GM12878 (cell line): ENCODE data around the gene EEFSEC.

Experiments
- BHLHE40 ChIP-seq, 2 experiments: fragments of 450-650 bp in 1 of 2; IDR thresholded peaks; 2 replicates each; pipeline ENCODE4 v1.6.1; 2011 to 2017; ENCODE audit warnings: low read depth in 2 of 2, borderline replicate concordance in 1 of 2, improper control_type of control experiment in 1 of 2, low read length in 1 of 2, mild to moderate bottlenecking in 1 of 2
- EP300 ChIP-seq, 2 experiments: fragments of 150-350 bp in 1 of 2; IDR thresholded peaks; 2 replicates each; pipeline ENCODE4 v1.6.1; 2011 to 2012; ENCODE audit warnings: low read depth in 2 of 2, low read length in 2 of 2, borderline replicate concordance in 1 of 2, improper control_type of control experiment in 1 of 2, inconsistent platforms in 1 of 2; ENCODE audit not compliant: control insufficient read depth in 1 of 2
- JUND ChIP-seq: IDR thresholded peaks from 2 replicates; pipeline ENCODE4 v1.6.1; 2012; ENCODE audit warnings: low read depth, mild to moderate bottlenecking, low read length, improper control_type of control experiment, moderate library complexity
- MYC ChIP-seq: IDR thresholded peaks from 2 replicates; pipeline ENCODE4 v1.6.1; 2011; ENCODE audit warnings: mild to moderate bottlenecking, low read length, moderate library complexity, inconsistent platforms; ENCODE audit not compliant: insufficient read depth, insufficient replicate concordance, insufficient read length, severe bottlenecking
- POLR2A ChIP-seq: IDR thresholded peaks from 2 replicates; pipeline ENCODE4 v1.6.1; 2011; ENCODE audit warnings: low read depth, mild to moderate bottlenecking, low read length
- POLR2AphosphoS5 ChIP-seq: IDR thresholded peaks from 2 replicates; pipeline ENCODE4 v1.6.1; 2011; ENCODE audit warnings: mild to moderate bottlenecking, low read length, inconsistent platforms
- SMARCA5 ChIP-seq: fragments of 450-650 bp; IDR thresholded peaks from 2 replicates; pipeline ENCODE4 v1.6.1; 2017; ENCODE audit warnings: mild to moderate bottlenecking
- SREBF2 ChIP-seq: IDR thresholded peaks from 2 replicates; pipeline ENCODE4 v1.6.1; 2012; ENCODE audit warnings: mild to moderate bottlenecking, low read length
- SRF ChIP-seq, 2 experiments: IDR thresholded peaks; 2 replicates each; pipeline ENCODE4 v1.6.1; 2011; ENCODE audit warnings: low read depth in 2 of 2, low read length in 2 of 2, mild to moderate bottlenecking in 1 of 2, moderate library complexity in 1 of 2
- YY1 ChIP-seq: IDR thresholded peaks from 2 replicates; pipeline ENCODE4 v1.6.1; 2011; ENCODE audit warnings: low read depth, mild to moderate bottlenecking, low read length
- ZSCAN29 ChIP-seq: fragments of 450-650 bp; IDR thresholded peaks from 2 replicates; pipeline ENCODE4 v1.6.1; 2017; ENCODE audit warnings: mild to moderate bottlenecking, moderate library complexity
- TF ChIP-seq, protein P1 (sequence below), 3 experiments: IDR thresholded peaks in 2 of 3; conservative IDR thresholded peaks in 1 of 3; 2 replicates each; pipeline ENCODE4 v1.5.1; 2011; ENCODE audit warnings: low read depth in 3 of 3, low read length in 3 of 3, mild to moderate bottlenecking in 3 of 3, control low read depth in 2 of 3, moderate library complexity in 2 of 3, inconsistent platforms in 1 of 3, mixed read lengths in 1 of 3; ENCODE audit not compliant: control insufficient read depth in 2 of 3, insufficient read depth in 1 of 3; ENCODE audit errors: extremely low read depth in 1 of 3
- TF ChIP-seq, protein P2 (sequence below): fragments of 450-650 bp; IDR thresholded peaks from 2 replicates; pipeline ENCODE4 v1.6.1; 2017; ENCODE audit warnings: mild to moderate bottlenecking, moderate library complexity
- TF ChIP-seq, protein P3 (sequence below): IDR thresholded peaks from 2 replicates; pipeline ENCODE4 v1.6.1; 2012; ENCODE audit warnings: improper control_type of control experiment, low read depth, low read length; ENCODE audit not compliant: insufficient replicate concordance

- no peak for TF ChIP-seq EP300 (IDR thresholded peaks at IDR 0.05; ENCODE audit: borderline replicate concordance in 1 of 2, control insufficient read depth in 1 of 2, low read depth in 2 of 2, low read length in 2 of 2)
- TF ChIP-seq, protein P1, sequence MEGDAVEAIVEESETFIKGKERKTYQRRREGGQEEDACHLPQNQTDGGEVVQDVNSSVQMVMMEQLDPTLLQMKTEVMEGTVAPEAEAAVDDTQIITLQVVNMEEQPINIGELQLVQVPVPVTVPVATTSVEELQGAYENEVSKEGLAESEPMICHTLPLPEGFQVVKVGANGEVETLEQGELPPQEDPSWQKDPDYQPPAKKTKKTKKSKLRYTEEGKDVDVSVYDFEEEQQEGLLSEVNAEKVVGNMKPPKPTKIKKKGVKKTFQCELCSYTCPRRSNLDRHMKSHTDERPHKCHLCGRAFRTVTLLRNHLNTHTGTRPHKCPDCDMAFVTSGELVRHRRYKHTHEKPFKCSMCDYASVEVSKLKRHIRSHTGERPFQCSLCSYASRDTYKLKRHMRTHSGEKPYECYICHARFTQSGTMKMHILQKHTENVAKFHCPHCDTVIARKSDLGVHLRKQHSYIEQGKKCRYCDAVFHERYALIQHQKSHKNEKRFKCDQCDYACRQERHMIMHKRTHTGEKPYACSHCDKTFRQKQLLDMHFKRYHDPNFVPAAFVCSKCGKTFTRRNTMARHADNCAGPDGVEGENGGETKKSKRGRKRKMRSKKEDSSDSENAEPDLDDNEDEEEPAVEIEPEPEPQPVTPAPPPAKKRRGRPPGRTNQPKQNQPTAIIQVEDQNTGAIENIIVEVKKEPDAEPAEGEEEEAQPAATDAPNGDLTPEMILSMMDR (IDR thresholded peaks at IDR 0.05 in 2 of 3, conservative IDR thresholded peaks at IDR 0.05 in 1 of 3; ENCODE audit: control insufficient read depth in 2 of 3, extremely low read depth in 1 of 3, insufficient read depth in 1 of 3, low read depth in 3 of 3, low read length in 3 of 3): no peak
- TF ChIP-seq SRF (IDR thresholded peaks at IDR 0.05; ENCODE audit: low read depth in 2 of 2, low read length in 2 of 2): no peak
- TF ChIP-seq POLR2AphosphoS5: no peak
- no peak for TF ChIP-seq SMARCA5
- no peak for TF ChIP-seq POLR2A
- TF ChIP-seq, protein P2, sequence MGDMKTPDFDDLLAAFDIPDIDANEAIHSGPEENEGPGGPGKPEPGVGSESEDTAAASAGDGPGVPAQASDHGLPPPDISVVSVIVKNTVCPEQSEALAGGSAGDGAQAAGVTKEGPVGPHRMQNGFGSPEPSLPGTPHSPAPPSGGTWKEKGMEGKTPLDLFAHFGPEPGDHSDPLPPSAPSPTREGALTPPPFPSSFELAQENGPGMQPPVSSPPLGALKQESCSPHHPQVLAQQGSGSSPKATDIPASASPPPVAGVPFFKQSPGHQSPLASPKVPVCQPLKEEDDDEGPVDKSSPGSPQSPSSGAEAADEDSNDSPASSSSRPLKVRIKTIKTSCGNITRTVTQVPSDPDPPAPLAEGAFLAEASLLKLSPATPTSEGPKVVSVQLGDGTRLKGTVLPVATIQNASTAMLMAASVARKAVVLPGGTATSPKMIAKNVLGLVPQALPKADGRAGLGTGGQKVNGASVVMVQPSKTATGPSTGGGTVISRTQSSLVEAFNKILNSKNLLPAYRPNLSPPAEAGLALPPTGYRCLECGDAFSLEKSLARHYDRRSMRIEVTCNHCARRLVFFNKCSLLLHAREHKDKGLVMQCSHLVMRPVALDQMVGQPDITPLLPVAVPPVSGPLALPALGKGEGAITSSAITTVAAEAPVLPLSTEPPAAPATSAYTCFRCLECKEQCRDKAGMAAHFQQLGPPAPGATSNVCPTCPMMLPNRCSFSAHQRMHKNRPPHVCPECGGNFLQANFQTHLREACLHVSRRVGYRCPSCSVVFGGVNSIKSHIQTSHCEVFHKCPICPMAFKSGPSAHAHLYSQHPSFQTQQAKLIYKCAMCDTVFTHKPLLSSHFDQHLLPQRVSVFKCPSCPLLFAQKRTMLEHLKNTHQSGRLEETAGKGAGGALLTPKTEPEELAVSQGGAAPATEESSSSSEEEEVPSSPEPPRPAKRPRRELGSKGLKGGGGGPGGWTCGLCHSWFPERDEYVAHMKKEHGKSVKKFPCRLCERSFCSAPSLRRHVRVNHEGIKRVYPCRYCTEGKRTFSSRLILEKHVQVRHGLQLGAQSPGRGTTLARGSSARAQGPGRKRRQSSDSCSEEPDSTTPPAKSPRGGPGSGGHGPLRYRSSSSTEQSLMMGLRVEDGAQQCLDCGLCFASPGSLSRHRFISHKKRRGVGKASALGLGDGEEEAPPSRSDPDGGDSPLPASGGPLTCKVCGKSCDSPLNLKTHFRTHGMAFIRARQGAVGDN: no peak
- no peak for TF ChIP-seq YY1
- TF ChIP-seq, protein P3, sequence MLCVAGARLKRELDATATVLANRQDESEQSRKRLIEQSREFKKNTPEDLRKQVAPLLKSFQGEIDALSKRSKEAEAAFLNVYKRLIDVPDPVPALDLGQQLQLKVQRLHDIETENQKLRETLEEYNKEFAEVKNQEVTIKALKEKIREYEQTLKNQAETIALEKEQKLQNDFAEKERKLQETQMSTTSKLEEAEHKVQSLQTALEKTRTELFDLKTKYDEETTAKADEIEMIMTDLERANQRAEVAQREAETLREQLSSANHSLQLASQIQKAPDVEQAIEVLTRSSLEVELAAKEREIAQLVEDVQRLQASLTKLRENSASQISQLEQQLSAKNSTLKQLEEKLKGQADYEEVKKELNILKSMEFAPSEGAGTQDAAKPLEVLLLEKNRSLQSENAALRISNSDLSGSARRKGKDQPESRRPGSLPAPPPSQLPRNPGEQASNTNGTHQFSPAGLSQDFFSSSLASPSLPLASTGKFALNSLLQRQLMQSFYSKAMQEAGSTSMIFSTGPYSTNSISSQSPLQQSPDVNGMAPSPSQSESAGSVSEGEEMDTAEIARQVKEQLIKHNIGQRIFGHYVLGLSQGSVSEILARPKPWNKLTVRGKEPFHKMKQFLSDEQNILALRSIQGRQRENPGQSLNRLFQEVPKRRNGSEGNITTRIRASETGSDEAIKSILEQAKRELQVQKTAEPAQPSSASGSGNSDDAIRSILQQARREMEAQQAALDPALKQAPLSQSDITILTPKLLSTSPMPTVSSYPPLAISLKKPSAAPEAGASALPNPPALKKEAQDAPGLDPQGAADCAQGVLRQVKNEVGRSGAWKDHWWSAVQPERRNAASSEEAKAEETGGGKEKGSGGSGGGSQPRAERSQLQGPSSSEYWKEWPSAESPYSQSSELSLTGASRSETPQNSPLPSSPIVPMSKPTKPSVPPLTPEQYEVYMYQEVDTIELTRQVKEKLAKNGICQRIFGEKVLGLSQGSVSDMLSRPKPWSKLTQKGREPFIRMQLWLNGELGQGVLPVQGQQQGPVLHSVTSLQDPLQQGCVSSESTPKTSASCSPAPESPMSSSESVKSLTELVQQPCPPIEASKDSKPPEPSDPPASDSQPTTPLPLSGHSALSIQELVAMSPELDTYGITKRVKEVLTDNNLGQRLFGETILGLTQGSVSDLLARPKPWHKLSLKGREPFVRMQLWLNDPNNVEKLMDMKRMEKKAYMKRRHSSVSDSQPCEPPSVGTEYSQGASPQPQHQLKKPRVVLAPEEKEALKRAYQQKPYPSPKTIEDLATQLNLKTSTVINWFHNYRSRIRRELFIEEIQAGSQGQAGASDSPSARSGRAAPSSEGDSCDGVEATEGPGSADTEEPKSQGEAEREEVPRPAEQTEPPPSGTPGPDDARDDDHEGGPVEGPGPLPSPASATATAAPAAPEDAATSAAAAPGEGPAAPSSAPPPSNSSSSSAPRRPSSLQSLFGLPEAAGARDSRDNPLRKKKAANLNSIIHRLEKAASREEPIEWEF: no peak
- TF ChIP-seq BHLHE40 (IDR thresholded peaks at IDR 0.05; ENCODE audit: borderline replicate concordance in 1 of 2, low read depth in 2 of 2, low read length in 1 of 2): no peak
- TF ChIP-seq SREBF2: no peak
- TF ChIP-seq MYC: no peak
- no peak for TF ChIP-seq JUND
- TF ChIP-seq ZSCAN29: no peak
These were observed 285.9 kb downstream of the EEFSEC start for GRCh38 chr3:128439226-128439625.
